Panc1 (cell line): ENCODE measurements around the gene AFF2. TPM values are rescaled to one million over a fixed set of nuclear protein-coding genes. Genes with fewer than 3 reads are reported as not detected.

Experiments
- ATAC-seq: fragments of 200-7000 bp; cut with Tn5 transposase; 2 replicates; pipeline ENCODE4 v1.9.1; 2020; ENCODE audit warnings: mild to moderate bottlenecking, moderate library complexity
- BruUV-seq: library from RNA; stranded (reverse); fragments of 400-500 nt; replicated peaks from 2 replicates; lab custom pipeline; 2021; lab: Mats Ljungman, UMichigan
- CTCF ChIA-PET: fragments of 300-600 bp; sonication (Branson Sonifier 250); formaldehyde crosslinking; loops from one replicate; lab custom pipeline; 2022; ENCODE audit warnings: antibody characterized with exemption; lab: Charles Lee
- POLR2A ChIA-PET: fragments of 300-600 bp; sonication (Branson Sonifier 250); formaldehyde crosslinking; loops from one replicate; lab custom pipeline; 2022; ENCODE audit warnings: antibody characterized with exemption; lab: Charles Lee
- DNase-seq: peaks from one replicate; pipeline ENCODE4 v3.0.0-alpha.2; 2010; ENCODE audit warnings: low read depth, low spot score
- H3K27ac ChIP-seq: 2 replicates; pipeline ENCODE4 v1.5.1; 2011; ENCODE audit warnings: mild to moderate bottlenecking, low read length, inconsistent platforms
- H3K27me3 ChIP-seq: fragments of 200-500 bp; sonication (Bioruptor generic); 2 replicates; pipeline ENCODE4 v1.6.0; 2014; ENCODE audit warnings: low read length, inconsistent platforms; ENCODE audit not compliant: control insufficient read depth, insufficient read depth
- H3K36me3 ChIP-seq: fragments of 200-500 bp; sonication (Bioruptor generic); 2 replicates; pipeline ENCODE4 v1.5.1; 2014; ENCODE audit warnings: inconsistent platforms, mild to moderate bottlenecking, low read length, moderate library complexity; ENCODE audit not compliant: control insufficient read depth, insufficient read depth
- H3K4me1 ChIP-seq: 2 replicates; pipeline ENCODE4 v1.5.1; 2011; ENCODE audit warnings: inconsistent platforms, mild to moderate bottlenecking, low read length, moderate library complexity; ENCODE audit not compliant: control insufficient read depth, insufficient read depth
- H3K4me3 ChIP-seq, 2 experiments: 2 replicates each; pipeline ENCODE4 v1.5.1; 2011 to 2012; ENCODE audit warnings: low read depth in 2 of 2, low read length in 2 of 2, mild to moderate bottlenecking in 2 of 2, inconsistent platforms in 1 of 2, moderate library complexity in 1 of 2
- H3K9me3 ChIP-seq: fragments of 200-500 bp; sonication (Bioruptor generic); 2 replicates; pipeline ENCODE4 v1.5.1; 2014; ENCODE audit warnings: low read depth, mild to moderate bottlenecking, inconsistent platforms, low read length, moderate library complexity; ENCODE audit not compliant: control insufficient read depth, insufficient read depth
- CTCF ChIP-seq: fragments of 450-650 bp; IDR thresholded peaks from 2 replicates; pipeline ENCODE4 v1.5.1; 2017; ENCODE audit warnings: mild to moderate bottlenecking
- POLR2AphosphoS5 ChIP-seq: IDR thresholded peaks from 2 replicates; pipeline ENCODE4 v1.6.1; 2012; ENCODE audit warnings: mild to moderate bottlenecking, low read depth, low read length, moderate library complexity
- REST ChIP-seq, 2 experiments: IDR thresholded peaks; 2 replicates each; pipeline ENCODE4 v1.6.1; 2011 to 2012; ENCODE audit warnings: low read depth in 2 of 2, control low read depth in 1 of 2, low read length in 1 of 2, mild to moderate bottlenecking in 1 of 2, moderate library complexity in 1 of 2; ENCODE audit not compliant: insufficient read depth in 1 of 2
- SIN3A ChIP-seq: IDR thresholded peaks from 2 replicates; pipeline ENCODE4 v1.6.1; 2012; ENCODE audit warnings: low read depth, mild to moderate bottlenecking, low read length, moderate library complexity, borderline replicate concordance; ENCODE audit not compliant: insufficient read depth
- TCF7L2 ChIP-seq: IDR thresholded peaks from 2 replicates; pipeline ENCODE4 v1.6.1; 2011; ENCODE audit warnings: mild to moderate bottlenecking, low read depth, low read length, inconsistent platforms
- in situ Hi-C: cut with HindIII; loops from 2 replicates; pipeline ENCODE4 v1.10.0; 2016; ENCODE audit warnings: low sequenced_read_pairs, low pct_unique_long_range_greater_than_20kb
- intact Hi-C: fragments of 100-400 bp; cut with micrococcal nuclease; formaldehyde crosslinking; loops from one replicate; pipeline ENCODE4 v1.10.0; 2022; ENCODE audit not compliant: unreplicated experiment
- total RNA-seq: library from RNA; stranded (reverse); gene quantifications from one replicate; pipeline ENCODE4 v1.2.1, GENCODE V29; 2021; ENCODE audit not compliant: unreplicated experiment

AFF2 gene
- total RNA-seq, 1 experiment from 2014 or later = 0.05 TPM

- no peaks in the 10 kb centered on the region for H3K27me3 ChIP-seq
- no peaks in the 10 kb centered on the region for H3K36me3 ChIP-seq
- DNase-seq = no peak
- ChIA-PET POLR2A (no interaction called here), CTCF (no interaction called here)
- no peak overlapping the region for H3K4me3 ChIP-seq
- no peaks in the 10 kb centered on the region for H3K9me3 ChIP-seq
- ATAC-seq = no peak
- TF ChIP-seq TCF7L2 (no peak), REST (IDR thresholded peaks at IDR 0.05; ENCODE audit: insufficient read depth in 1 of 2, low read depth in 2 of 2, low read length in 1 of 2) (no peak), SIN3A (no peak), POLR2AphosphoS5 (no peak), CTCF (no peak)
- H3K27ac ChIP-seq = no peak overlapping the region
- no TSS peak for BruUV-seq
- intact Hi-C loops (no loop called here), in situ Hi-C loops (no loop called here)
- no peaks in the 10 kb centered on the region for H3K4me1 ChIP-seq
Observed at GRCh38 chrX:148850631-148851030, 350.2 kb downstream of the AFF2 start.

- in situ Hi-C loops = no loop called here
- Histone ChIP-seq H3K4me3 (no peak overlapping the region), H3K27ac (no peak overlapping the region), H3K27me3 (no peaks in the 10 kb centered on the region), H3K36me3 (no peaks in the 10 kb centered on the region), H3K9me3 (no peaks in the 10 kb centered on the region), H3K4me1 (no peaks in the 10 kb centered on the region)
- intact Hi-C loops = no loop called here
- ChIA-PET CTCF (no interaction called here), POLR2A (no interaction called here)
- no TSS peak for BruUV-seq
- DNase-seq = no peak
- ATAC-seq = no peak
- TF ChIP-seq SIN3A = no peak
- TF ChIP-seq TCF7L2 = no peak
- TF ChIP-seq CTCF = no peak
- TF ChIP-seq POLR2AphosphoS5 = no peak
- no peak for TF ChIP-seq REST (IDR thresholded peaks at IDR 0.05; ENCODE audit: insufficient read depth in 1 of 2, low read depth in 2 of 2, low read length in 1 of 2)
Observed at GRCh38 chrX:148854306-148854705, 353.9 kb downstream of the AFF2 start.
